ENCODE results near the gene GGACT.
A peak's percentile ranks its signal among the peaks of the same experiment; 100 is the strongest.
"Not testable (repeated sequence)": the region's sequence is repeated elsewhere in the genome, so short reads cannot be mapped to it uniquely, and the experiment has no call there.

Gene GGACT

DNA sequence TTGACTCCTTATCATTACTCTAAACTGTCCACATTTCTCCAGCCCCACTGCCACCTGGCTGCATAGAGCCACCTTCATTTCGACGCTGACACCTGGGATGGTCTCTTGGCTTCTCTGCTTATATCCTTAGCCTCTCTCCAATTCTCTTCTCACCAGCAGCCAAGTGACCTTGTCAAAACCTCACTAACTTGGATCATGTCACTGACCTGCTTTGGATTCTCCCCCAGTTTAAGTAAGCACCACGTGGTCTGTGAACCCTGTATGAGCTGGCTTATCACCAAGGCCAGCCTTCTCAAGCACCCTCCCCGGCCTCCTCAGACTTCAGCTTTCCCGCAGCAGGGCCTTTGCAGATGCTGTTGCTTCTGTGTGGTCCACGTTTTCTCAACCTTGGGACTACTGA, 12.3 kb upstream of the GGACT start:
- DNase-seq, result no peak

DNA sequence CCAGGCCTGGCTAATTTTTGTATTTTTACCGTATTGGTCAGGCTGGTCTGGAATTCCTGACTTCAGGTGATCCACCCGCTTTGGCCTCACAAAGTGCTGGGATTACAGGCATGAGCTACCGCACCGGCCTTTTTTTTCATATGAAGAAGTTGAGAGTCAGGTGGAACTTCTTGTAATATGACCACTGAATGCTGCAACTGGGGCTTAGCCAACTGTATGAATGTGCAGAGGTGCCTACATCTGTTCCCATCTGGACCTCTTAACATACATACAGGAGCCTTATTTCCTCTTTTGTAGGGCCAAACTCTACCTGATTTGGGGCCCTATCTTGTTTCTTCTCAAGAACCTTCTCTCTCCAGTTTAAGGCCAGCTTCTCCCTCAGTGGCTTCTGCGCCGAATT, 11.9 kb upstream of the GGACT start:
- DNase-seq, result no peak

DNA sequence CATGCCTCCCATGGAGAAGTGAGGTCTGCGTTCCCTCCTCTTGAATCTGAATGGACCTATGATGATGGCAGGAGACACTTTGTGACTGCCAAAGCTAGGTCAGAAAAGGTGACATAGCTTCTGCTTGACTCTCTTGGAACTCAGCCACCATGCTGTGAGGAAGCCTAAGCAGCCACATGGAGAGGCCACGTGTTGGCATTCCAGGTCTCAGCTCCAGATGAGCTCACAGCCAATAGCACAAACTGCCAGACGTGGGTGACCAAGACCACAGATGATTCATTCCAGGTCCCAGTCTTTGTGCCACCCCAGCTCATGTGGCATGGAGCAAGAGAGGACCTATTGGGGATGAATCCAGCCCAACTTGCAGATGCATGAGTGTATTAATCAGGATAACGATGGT, 8.7 kb upstream of the GGACT start:
- no peak for DNase-seq

DNA sequence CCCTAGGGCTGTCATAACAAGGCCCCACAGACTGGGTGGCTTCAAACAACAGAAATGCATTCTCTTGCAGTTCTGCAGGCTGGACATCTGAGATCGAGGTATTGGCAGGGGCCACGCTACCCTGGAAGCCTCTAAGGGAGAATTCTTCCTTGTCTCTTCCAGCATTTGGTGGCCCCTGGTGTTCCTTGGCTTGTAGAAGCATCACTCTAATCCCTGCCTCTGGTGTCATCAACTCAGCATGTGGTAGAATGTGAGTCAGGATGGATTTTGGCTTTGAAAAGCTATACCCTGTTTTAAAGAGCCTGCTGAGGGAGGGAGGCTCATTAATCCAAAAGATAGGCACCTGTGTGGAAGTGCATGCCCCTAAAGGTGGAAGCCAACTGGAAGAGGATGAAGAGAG, 7.9 kb upstream of the GGACT start:
- DNase-seq, result no peak

DNA sequence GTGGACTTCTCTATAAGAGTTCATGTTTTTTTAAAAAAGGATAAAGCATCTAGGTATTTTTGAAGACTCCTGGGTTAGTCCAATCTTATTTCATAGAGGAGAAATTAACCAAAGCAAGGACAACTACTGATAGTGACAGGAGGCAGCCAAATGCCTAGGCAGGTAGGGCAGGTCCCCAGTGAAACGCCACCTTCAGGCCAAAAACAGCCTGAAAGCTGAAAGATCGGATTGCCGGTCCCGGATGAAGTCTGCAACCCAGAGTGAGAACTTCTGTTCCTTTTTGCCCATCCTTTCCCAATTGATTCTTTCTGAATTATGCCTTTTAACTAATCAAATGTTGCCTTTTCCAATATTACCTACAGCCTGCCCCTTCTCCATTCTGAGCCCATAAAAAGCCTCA, 6.1 kb upstream of the GGACT start:
- no peak for DNase-seq

DNA sequence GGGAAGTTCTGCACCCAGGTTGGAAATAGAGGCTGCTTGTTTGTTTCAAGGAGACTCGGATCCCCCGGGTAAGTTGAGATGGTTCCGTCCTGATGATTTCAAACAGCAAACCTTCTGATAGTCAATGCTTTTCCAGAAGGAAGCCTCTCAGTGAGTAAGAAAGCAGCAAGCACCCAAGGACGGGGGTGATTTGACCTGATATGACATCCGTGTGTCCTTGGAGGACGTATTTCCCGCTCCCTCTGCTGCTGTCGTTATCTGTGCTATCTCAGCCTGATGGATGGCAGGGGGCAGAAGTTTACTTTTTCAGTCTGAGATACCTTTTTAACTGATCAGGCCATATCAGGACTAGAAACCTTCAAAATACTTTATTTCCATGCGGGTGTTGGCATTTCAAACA, 5.7 kb upstream of the GGACT start:
- no peak for DNase-seq

DNA sequence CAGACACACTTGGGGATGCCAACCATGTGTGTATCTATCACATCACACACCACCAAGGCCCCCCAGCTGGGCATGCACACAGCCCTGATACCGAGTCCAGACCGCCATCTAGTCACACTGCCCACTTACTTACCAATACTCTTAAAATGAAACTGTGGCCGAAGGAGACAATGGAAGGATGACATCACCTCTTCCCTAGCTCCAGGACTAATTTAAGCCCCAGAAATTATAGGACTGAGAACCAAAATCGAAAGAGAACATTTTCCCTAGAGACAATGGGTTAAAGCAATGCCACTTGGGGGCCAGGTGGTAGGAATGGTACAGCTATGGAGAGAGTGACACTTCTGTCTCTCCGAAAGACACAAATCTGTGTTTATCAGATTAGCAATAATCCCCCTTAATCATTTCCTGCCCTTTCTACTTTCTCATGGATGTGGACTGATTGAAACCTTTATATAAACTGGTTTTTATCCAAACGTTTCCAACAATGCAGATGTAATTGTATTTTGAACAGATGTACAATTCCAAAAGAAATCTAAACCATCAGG, 663 bp upstream of the GGACT start:
- no peak for DNase-seq

DNA sequence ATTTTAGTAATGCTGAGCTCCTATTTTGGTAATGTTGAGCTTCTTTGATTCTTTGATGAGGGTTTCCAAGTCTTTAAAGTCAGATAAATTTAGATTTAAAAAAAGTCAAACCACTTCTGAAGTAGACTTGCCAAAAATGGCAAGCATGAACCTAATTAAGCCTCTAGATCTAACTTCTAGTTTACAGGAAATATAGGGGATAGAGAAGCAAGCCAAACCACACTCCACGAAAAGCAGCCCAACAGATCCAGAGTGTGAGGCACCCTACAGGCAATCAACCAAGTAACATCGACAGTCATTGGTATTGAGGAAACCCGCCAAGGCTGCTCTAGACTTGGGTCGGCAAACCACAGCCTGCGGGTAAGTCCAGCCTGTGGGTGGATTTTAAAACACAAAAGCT, 3.7 kb downstream of the GGACT start:
- DNase-seq, result no peak

DNA sequence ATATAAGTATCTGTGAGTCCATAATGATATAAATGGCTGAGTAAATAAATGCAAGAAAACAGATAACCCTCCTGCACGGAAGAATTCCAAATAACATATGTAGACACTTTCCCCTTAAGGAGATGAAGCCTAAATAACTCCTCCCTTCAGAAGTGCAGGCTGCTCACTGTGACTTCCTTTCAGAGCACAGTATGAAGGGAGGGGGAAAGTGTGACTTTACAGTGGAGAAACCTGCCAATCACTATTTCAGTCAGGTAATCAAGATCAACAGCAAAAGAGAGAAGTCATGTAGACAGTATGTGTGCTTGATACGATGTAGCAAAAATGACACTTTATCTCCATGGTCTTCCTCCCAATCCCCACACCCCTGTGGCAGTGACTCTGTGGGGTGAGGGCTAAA, 7.1 kb downstream of the GGACT start:
- no peak for DNase-seq

DNA sequence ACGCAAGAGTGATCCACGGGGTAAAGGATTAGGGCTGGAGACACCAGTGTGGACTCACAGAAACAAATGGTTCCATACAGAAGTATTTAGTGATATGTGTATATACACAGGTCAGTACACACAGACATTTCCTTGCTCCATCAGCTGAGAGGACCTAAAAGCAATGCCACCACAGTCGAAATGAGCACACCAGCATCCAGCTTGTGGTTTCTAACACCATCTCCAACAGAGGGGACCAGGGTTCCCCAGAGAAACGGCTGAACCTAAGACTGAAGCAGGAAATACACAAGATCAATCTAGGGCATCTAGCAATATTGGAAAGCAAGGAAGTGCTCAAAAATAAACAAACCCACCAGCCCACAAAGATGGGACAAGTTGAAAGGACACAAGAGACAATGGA, 7.6 kb downstream of the GGACT start:
- no peak for DNase-seq

DNA sequence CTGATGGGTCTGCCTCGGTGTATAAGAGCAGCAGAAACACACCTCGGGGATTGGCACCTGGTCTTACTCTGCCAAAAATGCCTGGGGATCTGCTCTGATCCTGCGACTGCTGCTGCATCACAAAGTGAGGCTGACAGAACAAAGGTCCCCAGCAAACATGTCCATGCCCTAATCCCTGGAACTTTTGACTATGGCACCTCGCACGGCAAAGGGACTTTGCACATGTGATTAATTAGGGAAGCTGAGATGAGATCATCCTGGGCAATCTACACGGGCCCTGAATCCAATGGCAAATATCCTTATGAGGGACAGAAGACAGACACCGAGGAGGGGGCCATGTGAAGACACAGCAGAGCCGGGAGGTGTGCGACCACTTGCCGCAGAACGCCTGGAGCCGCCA, 8.5 kb downstream of the GGACT start:
- no peak for DNase-seq

DNA sequence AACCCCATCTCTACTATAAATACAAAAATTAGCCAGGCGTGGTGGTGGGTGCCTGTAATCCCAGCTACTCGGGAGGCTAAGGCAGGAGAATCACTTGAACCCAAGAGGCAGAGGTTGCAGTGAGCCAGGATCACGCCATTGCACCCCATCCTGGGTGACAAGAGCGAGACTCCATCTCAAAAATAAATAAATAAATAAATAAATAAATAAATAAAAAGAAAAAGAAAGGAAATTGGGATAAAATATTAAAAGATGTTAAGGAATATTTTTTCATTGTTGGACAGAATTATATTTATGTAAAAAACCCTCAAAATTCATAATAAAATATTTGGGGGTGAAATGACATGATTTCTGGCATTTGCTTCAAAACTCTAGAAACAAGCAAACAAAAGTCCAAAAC, 11.3 kb downstream of the GGACT start:
- DNase-seq, result not testable (repeated sequence)

DNA sequence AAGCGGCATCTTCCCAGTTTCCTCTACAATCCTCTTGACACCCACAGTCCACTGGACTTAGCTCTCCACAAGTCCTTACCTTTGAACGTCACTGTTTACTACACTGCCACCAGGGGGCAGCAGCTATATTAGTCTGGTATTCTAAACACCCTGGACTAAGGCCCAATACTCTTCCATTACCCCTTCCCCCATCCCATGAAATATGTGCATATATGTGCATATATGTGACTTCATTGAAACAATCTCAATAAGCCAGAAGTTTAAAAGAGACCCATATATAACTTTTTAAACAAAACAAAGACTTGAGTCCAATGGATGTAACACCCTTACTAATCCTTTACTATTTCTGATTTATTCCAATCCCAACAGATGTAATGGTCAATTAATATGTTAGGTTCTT, 15.5 kb downstream of the GGACT start:
- DNase-seq, result peak; percentile 88

DNA sequence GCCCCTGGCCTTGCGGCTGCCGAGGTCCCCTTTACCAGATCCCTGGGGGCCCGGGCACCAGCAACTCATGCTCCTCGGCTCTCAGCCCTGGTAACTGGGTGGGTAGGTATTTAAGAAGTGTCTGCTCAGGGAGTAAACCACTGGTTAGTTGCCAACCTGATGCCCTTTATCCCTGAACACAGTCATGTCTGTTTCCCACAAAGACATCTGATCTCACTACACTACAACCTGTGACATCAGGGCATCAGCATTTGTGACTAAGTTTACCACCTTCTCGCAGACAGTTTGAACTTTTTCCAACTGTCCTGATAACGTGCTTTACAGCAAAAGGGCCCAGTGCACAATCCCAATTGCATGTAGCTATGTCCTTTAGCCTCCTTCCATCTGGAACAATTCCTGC, 22.0 kb downstream of the GGACT start:
- DNase-seq, result no peak

DNA sequence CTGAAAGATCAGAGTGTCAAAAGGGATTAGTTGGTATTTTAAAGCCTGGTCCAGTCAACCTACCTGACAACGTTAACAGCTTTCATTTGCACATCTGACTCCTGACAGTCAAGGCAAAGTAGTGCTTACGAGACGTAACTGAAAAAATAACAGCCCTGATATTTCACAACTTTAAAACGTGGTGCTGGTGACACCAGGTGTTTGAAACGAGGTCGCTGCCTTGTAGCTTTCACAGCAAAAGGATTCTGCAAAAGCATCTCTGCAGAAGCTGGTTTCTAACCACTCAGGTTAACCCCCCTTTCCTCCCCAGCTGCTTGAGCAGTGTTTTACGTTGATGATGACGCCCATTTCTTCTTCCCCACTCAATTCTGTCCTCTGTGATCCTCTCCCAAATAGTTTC, 23.3 kb downstream of the GGACT start:
- DNase-seq, result no peak

DNA sequence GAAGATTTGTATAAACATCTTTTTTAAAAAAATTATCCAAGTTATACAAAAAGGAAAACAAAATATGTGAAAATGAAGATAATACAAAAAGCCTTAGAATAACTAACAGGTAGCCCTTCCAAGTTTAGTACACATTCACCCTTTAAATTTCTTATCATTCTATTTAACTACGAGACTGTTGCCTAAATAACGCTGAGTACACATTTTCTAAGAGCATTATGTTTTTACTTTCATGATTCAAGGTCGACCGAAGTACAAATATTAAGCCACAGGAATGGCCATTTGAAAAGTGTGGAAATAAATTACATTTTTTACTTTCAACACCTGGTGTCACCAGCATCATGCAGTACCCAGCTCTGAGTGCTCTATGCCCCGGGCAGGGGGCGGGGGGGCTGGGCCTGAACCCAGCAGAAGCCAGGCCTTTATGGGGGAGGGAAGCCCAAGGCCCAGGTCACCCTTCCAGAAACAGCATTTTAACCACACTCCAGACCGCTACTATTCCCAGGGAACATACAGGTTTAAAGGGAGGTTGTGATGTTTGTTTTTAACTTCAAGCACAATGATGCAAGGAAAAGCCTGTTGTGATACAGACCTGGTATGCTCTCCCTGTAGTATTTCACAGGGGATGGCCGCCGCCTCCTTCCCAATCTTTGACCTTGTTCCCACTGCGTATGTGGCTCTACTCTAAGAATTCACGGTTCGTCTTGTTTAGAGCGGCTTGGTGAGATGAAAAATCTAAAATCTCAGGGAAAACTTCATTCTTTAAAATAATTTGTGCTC, 24.0 kb downstream of the GGACT start:
- no peak for DNase-seq

DNA sequence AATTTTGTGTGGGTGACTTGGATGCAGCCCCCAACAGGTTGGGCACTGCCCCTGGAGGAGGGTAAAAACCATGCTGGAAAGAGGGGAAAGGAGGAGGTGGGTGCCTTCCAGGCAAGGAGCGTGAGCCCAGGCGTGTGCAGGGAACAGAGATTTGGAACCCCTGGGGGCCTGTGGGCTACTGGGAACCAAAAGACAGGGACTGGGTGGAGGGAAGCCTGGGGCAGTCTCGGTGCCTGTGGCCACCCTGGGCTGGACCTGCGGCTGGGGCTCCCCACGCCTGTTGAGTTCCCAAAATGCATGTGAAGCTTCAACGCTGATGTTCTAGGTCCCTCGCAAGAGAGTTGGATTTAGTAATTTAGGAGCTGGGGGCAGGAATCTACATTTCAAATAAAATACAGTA, 24.8 kb downstream of the GGACT start:
- DNase-seq, result no peak

DNA sequence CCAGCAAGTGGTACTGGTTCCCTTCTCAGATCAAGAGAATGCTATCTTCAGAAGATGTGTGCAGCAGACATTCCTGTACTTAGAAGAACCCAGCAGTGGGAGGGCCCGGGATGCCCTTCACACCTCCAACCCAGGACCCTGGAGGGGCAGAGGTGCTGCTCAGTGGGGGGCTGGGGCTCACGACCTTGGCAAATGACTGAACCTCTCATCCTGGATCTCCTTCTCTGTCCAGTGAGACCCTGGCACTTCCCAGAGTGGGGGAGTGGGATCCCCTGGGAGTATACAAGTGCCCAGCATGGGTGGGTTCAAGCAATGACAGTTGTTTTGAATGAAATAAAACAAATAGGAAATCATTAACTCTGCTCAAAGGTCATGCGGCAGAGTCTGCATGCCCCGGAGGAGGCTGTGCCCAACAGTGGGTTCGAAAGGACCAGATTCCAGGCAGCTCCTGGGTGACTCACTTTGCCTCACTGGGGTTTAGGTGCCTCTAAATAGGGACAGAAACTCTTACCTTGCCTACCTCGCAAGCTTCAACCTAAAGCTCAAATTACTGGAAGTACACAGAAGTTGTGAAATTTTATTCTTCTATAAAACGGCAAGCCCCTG, 26.9 kb downstream of the GGACT start:
- no peak for DNase-seq

DNA sequence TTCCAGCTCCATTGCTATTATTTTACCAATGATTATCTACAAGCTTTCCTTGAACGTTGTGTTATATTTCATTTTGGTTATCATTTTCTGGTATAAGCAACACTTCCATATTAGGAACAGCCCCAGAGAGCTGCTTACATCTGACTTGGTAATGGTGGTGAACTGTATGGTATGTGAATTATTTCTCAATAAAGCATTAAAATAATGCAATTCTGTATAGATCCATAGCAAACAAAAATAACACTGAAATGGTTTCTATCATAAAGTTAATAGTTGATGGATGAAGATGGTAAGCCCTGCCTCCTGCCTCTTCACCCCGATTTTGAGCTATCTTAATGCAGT, 27.5 kb downstream of the GGACT start:
- no peak for DNase-seq

DNA sequence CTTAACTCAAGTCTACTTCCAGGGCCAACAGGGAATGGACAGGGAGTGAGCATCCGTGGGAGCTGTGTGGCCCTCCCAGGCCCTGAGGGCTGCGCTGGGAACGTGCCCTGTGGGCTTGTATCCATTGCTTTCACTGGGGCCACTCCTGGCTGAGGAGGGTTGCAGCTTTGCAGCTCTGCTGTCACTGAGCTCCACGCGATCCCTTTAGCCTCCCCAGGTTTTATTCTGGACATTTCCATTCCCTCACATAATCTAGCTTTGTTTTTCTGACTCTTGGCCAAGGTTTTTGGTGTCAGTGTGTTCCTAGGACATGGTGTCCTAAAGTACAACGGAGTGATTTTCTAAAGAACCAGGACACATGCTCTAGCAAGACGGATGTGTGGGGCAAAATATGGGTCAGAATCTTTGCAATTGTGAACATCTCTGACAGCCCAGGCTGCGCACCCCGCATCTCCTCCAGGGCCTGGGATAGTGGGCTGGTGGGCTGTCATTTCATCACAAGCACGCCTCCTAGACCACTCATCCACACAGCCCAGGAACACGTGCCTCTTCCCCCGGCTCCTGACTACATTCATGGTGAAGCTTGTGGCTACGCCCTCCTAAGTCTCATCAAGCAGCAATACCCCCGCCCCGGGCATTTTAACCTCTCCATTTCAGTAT, 28.0 kb downstream of the GGACT start:
- no peak for DNase-seq

DNA sequence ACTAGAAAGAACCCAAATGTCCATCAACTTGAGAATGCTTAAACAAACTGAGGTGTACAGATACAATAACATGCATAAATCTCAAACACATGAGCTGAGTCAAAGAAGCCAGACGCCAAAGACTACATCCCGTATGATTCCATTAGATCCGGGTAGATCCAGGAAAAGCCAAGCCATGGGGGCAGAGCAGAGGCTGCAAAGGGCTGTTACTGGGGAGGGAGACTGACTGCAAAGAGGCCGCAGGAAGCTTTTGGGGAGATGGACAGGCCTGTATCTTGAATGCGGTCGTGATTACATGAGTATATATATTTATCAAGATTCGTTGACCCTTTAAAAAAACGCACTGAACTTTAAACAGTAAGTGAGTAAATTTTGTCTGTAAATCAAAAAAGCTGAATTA, 28.7 kb downstream of the GGACT start:
- DNase-seq, result no peak

DNA sequence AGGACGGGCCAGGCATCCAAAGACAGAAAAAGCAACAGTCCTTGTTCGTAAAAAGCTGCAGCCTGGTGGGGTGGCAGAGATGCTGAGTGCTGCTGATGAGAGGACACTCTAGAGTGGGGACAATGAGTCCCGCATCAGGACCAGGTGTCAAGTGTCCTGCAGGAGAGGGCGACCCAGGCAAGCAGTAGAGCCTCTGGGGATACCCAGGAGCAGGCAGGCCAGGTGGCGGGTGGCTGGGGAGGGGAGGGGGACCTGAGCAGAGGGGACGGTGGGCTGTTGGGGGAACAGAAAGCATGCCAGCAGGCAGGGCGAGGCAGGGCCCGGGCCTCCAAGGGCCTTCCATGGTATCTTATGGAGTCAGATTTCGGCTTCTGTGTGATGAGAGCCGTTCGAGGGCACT, 35.8 kb downstream of the GGACT start:
- no peak for DNase-seq

DNA sequence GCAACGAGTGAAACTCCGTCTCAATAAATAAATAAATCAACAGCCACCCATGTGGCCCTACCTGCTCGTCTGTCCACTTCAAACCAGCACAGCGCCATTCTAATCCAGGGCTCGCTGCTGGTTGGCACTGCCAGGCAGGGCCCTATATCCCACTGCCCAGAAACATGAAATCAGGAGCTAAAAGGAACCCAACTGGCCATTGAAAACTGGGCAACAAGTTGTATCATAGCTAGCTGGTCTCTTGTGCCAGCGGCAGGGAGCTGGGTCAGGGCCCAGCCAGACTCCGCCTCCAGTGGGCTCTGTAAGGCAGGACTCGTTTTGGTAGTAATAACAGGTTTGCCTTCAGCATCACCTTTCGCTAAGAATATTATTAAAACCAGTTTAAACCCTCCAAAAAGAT, 39.3 kb downstream of the GGACT start:
- DNase-seq, result no peak

DNA sequence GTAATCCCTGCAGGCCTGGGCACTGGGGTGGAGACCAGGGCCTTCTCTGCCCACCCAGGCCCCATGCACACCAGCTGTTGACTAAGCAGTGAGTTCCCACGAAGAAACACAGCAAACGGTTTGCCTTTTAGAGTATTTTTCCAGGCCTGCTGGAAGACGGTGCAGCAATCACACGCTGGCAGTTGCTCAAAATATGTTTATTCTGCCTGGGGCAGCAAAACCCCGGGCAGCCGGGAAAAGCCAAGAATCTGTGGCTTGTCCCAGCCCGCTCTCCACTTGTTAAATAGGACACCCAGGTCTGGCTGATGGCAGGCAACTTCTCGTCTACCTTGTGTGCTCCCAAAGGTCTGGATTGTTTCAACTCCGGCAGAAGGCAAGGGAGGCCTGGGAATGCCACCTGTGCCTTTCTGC, 40.8 kb downstream of the GGACT start:
- no peak for DNase-seq

Data from COR-L47 (cell line).